Psoas muscle (tissue), 8 donors: ENCODE data around the gene FOXE3. TPM values are rescaled to one million over a fixed set of nuclear protein-coding genes. Genes with fewer than 3 reads are reported as not detected.

Experiments
- ATAC-seq, 4 donors: fragments of 200-7000 bp; cut with Tn5 transposase; one replicate each; pipeline ENCODE4 v1.9.1; 2020; ENCODE audit warnings: moderate library complexity in 3 of 4, mild to moderate bottlenecking in 2 of 4
- DNase-seq, 2 donors: peaks; one replicate each; pipeline ENCODE4 v3.0.0-alpha.2; 2020
- H3K27ac ChIP-seq: fragments of 200-600 bp; one replicate; pipeline ENCODE4 v1.8.0; 2022
- H3K27me3 ChIP-seq, 3 donors: fragments of 200-600 bp in 1 of 3; one replicate each; pipeline versions ENCODE4 v1.6.1 to v1.8.0; 2013 to 2022; ENCODE audit warnings: low read length in 2 of 3, mild to moderate bottlenecking in 2 of 3, moderate library complexity in 1 of 3; ENCODE audit not compliant: insufficient read depth in 3 of 3
- H3K36me3 ChIP-seq, 2 donors: fragments of 200-600 bp in 1 of 2; one replicate each; pipeline versions ENCODE4 v1.6.1 to v1.8.0; 2013 to 2022; ENCODE audit warnings: low read depth in 1 of 2, mild to moderate bottlenecking in 1 of 2, moderate library complexity in 1 of 2; ENCODE audit not compliant: insufficient read depth in 1 of 2
- H3K4me1 ChIP-seq: fragments of 200-600 bp; one replicate; pipeline ENCODE4 v1.8.0; 2022
- H3K4me3 ChIP-seq: fragments of 200-600 bp; one replicate; pipeline ENCODE4 v1.8.0; 2022; ENCODE audit warnings: mild to moderate bottlenecking
- H3K9me3 ChIP-seq: fragments of 200-600 bp; one replicate; pipeline ENCODE4 v1.8.0; 2022
- CTCF ChIP-seq: fragments of 200-600 bp; IDR thresholded peaks from one replicate; pipeline ENCODE4 v1.8.0; 2022; ENCODE audit warnings: antibody characterized with exemption
- WGBS, 3 donors: extraction: QIAGEN DNeasy Blood & Tissue Kit; methylation state at CpG; one replicate each; pipeline versions ENCODE4 v1.1.6 to v1.1.7; 2013; 5-methylcytosine and 5-hydroxymethylcytosine counted together
- intact Hi-C, 2 donors: fragments of 100-400 bp; cut with DNase I; formaldehyde crosslinking; loops; one replicate each; pipeline versions ENCODE4 v1.11.0 to v1.14.2; 2022
- polyA plus RNA-seq, 3 donors: library from polyadenylated mRNA; stranded (reverse); fragments of 200-250 nt; gene quantifications; one replicate each; pipeline ENCODE4 v1.2.3, GENCODE V29; 2013
- total RNA-seq, 4 donors: library from RNA; stranded (reverse); fragmentation: NEBNext Ultra II Directional in 2 of 4; extraction: Animal tissue kit (Norgen Biotek cat#: 25700) in 2 of 4; gene quantifications; one replicate each; pipeline versions ENCODE4 v1.2.1 to v1.2.4, GENCODE V29; 2021 to 2023
- donor health status: healthy with polysubstance abuse.
- donor health status: DM: no; HTN: no; CAD: no; lungs with moderate emphysema.
- donor health status: Bipolar disorder and iron deficiency.
- donor health status: healthy.
- donor health status: DM: yes; HTN: yes; CAD: no.
- donor health status: DM: no; HTN: no; CAD: no.
- donor health status: DM: no; HTN: no; CAD: no.
- donor health status: DM: yes; HTN: yes; CAD: no.

Gene FOXE3
- total and polyA plus RNA-seq, 7 donors = 0.03 to 0.10 (median 0.08) TPM; not detected in 4

GRCh38 chr1:47385020-47385419 lies 31.1 kb upstream of the FOXE3 start:
- no peak overlapping the region for H3K4me3 ChIP-seq
- no peak for TF ChIP-seq CTCF
- H3K4me1 ChIP-seq = no peaks in the 10 kb centered on the region
- DNase-seq (no peak), ATAC-seq (no peak)
- H3K27me3 ChIP-seq = no peaks in the 10 kb centered on the region
- H3K27ac ChIP-seq = no peak overlapping the region
- H3K36me3 ChIP-seq = peaks cover 0 to 29% of the 10 kb centered on the region in 2 donors
- H3K9me3 ChIP-seq = no peaks in the 10 kb centered on the region
- intact Hi-C loops = loop anchor here in 1 of 2 donors (5.0 kb wide), 2 partner anchors 327 to 342 kb away; no protein-coding TSS in a partner anchor
- WGBS, 3 donors = 78 to 90% (median 87%) methylated on average over 6 of the region's 6 CpGs

DNA sequence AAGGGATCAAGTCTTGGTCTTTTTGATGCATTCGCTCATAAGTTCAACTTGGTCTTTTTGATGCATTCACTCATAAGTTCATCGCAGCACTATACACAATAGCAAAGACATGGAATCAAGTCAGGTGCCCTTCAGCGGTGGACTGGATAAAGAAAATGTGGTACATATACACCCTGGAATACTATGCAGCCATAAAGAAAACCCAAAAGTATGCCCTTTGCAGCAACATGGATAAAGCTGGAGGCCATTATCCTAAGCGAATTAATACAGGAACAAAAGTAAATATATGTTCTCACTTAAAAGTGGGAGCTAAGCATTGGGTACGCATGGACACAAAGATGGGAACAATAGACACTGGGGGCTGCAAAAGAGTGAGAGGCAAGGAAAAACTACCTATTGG lies 29.8 kb upstream of the FOXE3 start:
- ATAC-seq = no peak
- Histone ChIP-seq H3K4me1 (no peaks in the 10 kb centered on the region), H3K4me3 (no peak overlapping the region), H3K27me3 (no peaks in the 10 kb centered on the region), H3K9me3 (no peaks in the 10 kb centered on the region), H3K36me3 (peaks cover 0 to 16% of the 10 kb centered on the region in 2 donors), H3K27ac (no peak overlapping the region)
- 97 to 99% (median 98%) methylated on average over 5 of the region's 5 CpGs for WGBS, 3 donors
- no peak for DNase-seq
- intact Hi-C loops = loop anchor here in 1 of 2 donors (5.0 kb wide), 2 partner anchors 326 to 341 kb away; no protein-coding TSS in a partner anchor
- no peak for TF ChIP-seq CTCF

DNA sequence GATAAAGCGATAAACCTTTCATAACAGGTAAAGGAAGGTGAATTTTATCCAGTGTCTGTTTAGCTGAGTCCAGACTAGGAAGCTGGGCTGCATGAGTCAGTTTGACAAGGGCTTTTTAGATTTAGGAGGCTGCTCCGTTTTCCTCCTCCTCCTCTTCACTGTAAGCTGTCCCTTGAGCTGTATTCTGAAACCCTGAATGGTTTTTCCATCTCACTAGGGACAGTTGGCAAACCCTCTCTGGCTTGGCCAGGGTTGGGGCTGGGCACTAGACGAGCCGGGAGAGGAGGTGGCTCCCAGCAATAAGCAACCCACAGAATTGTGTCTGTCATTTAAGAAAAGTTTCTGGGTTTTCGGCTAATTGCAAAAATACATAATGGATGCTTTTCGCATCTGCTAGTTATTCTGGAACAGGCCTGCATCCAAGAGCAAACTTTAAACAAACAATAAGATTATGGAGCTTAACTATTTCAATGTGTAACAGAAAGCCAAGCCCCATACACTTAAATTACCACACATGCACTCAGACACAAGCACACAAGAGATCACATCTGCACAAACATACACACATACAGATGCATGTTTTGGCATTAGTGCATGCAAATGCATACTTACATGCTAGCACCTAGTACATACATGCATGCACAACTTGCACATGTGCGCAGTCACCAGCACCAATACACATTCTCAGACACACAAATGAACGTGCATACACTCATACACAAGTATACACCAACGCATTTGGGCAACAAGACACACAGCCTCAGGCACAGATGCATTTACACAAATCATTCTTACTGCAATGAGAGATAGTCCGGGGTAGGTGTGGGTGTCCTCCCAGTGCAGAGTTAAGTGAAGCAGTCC lies 27.8 kb upstream of the FOXE3 start:
- Histone ChIP-seq H3K4me1 (no peaks in the 10 kb centered on the region), H3K36me3 (peaks cover 0 to 1% of the 10 kb centered on the region in 2 donors), H3K27ac (no peak overlapping the region), H3K9me3 (no peaks in the 10 kb centered on the region), H3K4me3 (no peak overlapping the region), H3K27me3 (no peaks in the 10 kb centered on the region)
- DNase-seq (no peak), ATAC-seq (peak; percentile 11 to 37 (median 22))
- intact Hi-C loops = loop anchor here in 1 of 2 donors (5.0 kb wide), 2 partner anchors 324 to 339 kb away; no protein-coding TSS in a partner anchor
- no peak for TF ChIP-seq CTCF
- WGBS, 3 donors = 29 to 36% (median 30%) methylated on average over 10 of the region's 10 CpGs

DNA sequence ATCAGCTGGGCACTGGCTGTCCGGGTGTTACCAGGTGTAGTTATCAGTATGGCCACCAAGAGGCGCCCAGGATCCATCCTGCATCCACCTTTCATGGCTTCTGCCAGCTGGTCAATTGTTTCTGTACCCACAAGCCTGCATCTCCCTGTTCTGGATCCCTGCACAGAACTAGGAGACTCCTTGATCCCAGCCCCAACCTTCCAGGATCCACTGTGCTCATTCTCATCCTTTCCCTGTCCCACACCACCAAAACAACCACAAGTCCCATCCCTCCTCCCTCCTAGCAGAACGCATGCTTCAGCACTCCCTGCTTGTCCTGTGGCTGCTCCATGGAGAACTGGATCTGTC lies 27.2 kb upstream of the FOXE3 start:
- DNase-seq (peak; percentile 37 to 62), ATAC-seq (peak; percentile 66 to 77 (median 72))
- Histone ChIP-seq H3K9me3 (no peaks in the 10 kb centered on the region), H3K27ac (no peak overlapping the region), H3K27me3 (peaks cover 0 to 2% (median 0%) of the 10 kb centered on the region in 3 donors), H3K36me3 (no peaks in the 10 kb centered on the region), H3K4me1 (no peaks in the 10 kb centered on the region), H3K4me3 (no peak overlapping the region)
- intact Hi-C loops = loop anchor here in 1 of 2 donors (5.0 kb wide), 2 partner anchors 323 to 338 kb away; no protein-coding TSS in a partner anchor
- peak; percentile 62 for TF ChIP-seq CTCF
- WGBS, 3 donors = 20 to 25% (median 24%) methylated on average over 3 of the region's 3 CpGs
